Tibial nerve (tissue), 4 donors: ENCODE data around the gene TBL1XR1.
"Not testable (repeated sequence)": the region's sequence is repeated elsewhere in the genome, so short reads cannot be mapped to it uniquely, and the experiment has no call there.

ENCODE experiments used
- EP300 ChIP-seq, 2 donors: sonication (generic); formaldehyde crosslinking; IDR thresholded peaks; one replicate each; pipeline ENCODE4 v1.6.1; 2017; ENCODE audit warnings: antibody characterized with exemption in 2 of 2, mild to moderate bottlenecking in 1 of 2
- POLR2A ChIP-seq, 2 donors: fragments of 450-650 bp; IDR thresholded peaks; one replicate each; pipeline ENCODE4 v1.6.1; 2017; ENCODE audit warnings: antibody characterized with exemption in 2 of 2, mild to moderate bottlenecking in 2 of 2, moderate library complexity in 2 of 2
- TF ChIP-seq, protein P1 (sequence below), 5 experiments: fragments of 200-600 bp in 3 of 5; fragments of 450-650 bp in 2 of 5; sonication (generic) in 3 of 5; IDR thresholded peaks; one replicate each; pipeline ENCODE4 v1.5.1; 2016 to 2019; ENCODE audit warnings: antibody characterized with exemption in 5 of 5, mild to moderate bottlenecking in 3 of 5, moderate library complexity in 2 of 5

DNA sequence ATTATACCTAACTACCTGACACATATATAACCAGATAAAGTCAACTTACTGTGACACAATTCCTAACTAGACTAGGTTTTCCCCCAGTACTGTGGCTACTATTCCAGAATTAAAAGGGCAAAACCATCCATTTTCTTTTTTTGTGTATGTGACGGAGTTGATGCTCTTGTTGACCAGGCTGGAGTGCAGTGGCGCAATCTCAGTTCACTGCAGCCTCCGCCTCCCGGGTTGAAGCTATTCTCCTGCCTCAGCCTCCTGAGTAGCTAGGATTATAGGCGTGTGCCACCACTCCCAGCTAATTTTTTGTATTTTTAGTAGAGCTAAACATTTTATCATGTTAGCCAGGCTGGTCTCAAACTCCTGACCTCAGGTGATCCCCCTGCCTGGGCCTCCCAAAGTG, 7.1 kb downstream of the TBL1XR1 start:
- TF ChIP-seq, protein P1, sequence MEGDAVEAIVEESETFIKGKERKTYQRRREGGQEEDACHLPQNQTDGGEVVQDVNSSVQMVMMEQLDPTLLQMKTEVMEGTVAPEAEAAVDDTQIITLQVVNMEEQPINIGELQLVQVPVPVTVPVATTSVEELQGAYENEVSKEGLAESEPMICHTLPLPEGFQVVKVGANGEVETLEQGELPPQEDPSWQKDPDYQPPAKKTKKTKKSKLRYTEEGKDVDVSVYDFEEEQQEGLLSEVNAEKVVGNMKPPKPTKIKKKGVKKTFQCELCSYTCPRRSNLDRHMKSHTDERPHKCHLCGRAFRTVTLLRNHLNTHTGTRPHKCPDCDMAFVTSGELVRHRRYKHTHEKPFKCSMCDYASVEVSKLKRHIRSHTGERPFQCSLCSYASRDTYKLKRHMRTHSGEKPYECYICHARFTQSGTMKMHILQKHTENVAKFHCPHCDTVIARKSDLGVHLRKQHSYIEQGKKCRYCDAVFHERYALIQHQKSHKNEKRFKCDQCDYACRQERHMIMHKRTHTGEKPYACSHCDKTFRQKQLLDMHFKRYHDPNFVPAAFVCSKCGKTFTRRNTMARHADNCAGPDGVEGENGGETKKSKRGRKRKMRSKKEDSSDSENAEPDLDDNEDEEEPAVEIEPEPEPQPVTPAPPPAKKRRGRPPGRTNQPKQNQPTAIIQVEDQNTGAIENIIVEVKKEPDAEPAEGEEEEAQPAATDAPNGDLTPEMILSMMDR (IDR thresholded peaks at IDR 0.05), result not testable (repeated sequence)
- TF ChIP-seq POLR2A, EP300 (IDR thresholded peaks at IDR 0.05): not testable (repeated sequence)
